HL-60 (cell line): ENCODE data around the gene DNM3.

Source experiments
- DNase-seq, 2 experiments: peaks; one replicate each; pipeline ENCODE4 v3.0.0-alpha.2; 2010 to 2020; ENCODE audit warnings: low read depth in 1 of 2, low spot score in 1 of 2
- H3K27ac ChIP-seq: fragments of 250-450 bp; sonication (Bioruptor Pico); replicated peaks from 2 replicates; pipeline ENCODE4 v1.5.1; 2020; ENCODE audit warnings: mild to moderate bottlenecking, moderate library complexity
- H3K27me3 ChIP-seq: fragments of 250-450 bp; sonication (Bioruptor Pico); 2 replicates; pipeline ENCODE4 v1.5.1; 2021; ENCODE audit warnings: mild to moderate bottlenecking, moderate library complexity; ENCODE audit not compliant: insufficient read depth, poor library complexity, severe bottlenecking
- H3K4me3 ChIP-seq: replicated peaks from 2 replicates; pipeline ENCODE4 v1.5.1; 2011; ENCODE audit warnings: mild to moderate bottlenecking, control low read depth, low read length; ENCODE audit not compliant: insufficient read depth
- CTCF ChIP-seq: IDR thresholded peaks from one replicate; pipeline ENCODE4 v1.5.1; 2011; ENCODE audit warnings: low read length, control low read depth, inconsistent platforms; ENCODE audit not compliant: insufficient read depth
- GABPA ChIP-seq: IDR thresholded peaks from 2 replicates; pipeline ENCODE4 v1.6.1; 2012; ENCODE audit warnings: low read depth
- POLR2AphosphoS5 ChIP-seq: IDR thresholded peaks from 2 replicates; pipeline ENCODE4 v1.6.1; 2012; ENCODE audit warnings: low read depth
- REST ChIP-seq: IDR thresholded peaks from 2 replicates; pipeline ENCODE4 v1.6.1; 2012; ENCODE audit warnings: low read depth; ENCODE audit not compliant: insufficient replicate concordance
- SPI1 ChIP-seq: IDR thresholded peaks from 2 replicates; pipeline ENCODE4 v1.6.1; 2012; ENCODE audit warnings: low read depth, mild to moderate bottlenecking, borderline replicate concordance

Gene DNM3

GRCh38 chr1:171983584-171983983 lies 142.3 kb downstream of the DNM3 start:
- DNase-seq, result no peak
- Histone ChIP-seq H3K4me3 (no peak overlapping the region), H3K27ac (no peak overlapping the region), H3K27me3 (no peaks in the 10 kb centered on the region)
- TF ChIP-seq CTCF, result no peak
- TF ChIP-seq SPI1, result no peak
- no peak for TF ChIP-seq GABPA
- no peak for TF ChIP-seq REST
- no peak for TF ChIP-seq POLR2AphosphoS5

GRCh38 chr1:171984262-171984661 lies 143.0 kb downstream of the DNM3 start:
- TF ChIP-seq POLR2AphosphoS5 (no peak), SPI1 (no peak), GABPA (no peak), CTCF (no peak), REST (no peak)
- Histone ChIP-seq H3K27ac (no peak overlapping the region), H3K27me3 (no peaks in the 10 kb centered on the region), H3K4me3 (no peak overlapping the region)
- no peak for DNase-seq

- peak; percentile 4 to 10 for DNase-seq
- TF ChIP-seq POLR2AphosphoS5, result no peak
- TF ChIP-seq CTCF, result peak; percentile 53
- Histone ChIP-seq H3K27me3 (no peaks in the 10 kb centered on the region), H3K4me3 (no peak overlapping the region), H3K27ac (no peak overlapping the region)
These were observed 143.7 kb downstream of the DNM3 start for GRCh38 chr1:171984850-171985485.

- no peak overlapping the region for H3K4me3 ChIP-seq
These were observed 144.3 kb downstream of the DNM3 start for GRCh38 chr1:171985639-171986038.

More at GRCh38 chr1:171985639-171986038, 144.3 kb downstream of the DNM3 start:
- Histone ChIP-seq H3K27me3 (no peaks in the 10 kb centered on the region), H3K27ac (no peak overlapping the region)
- TF ChIP-seq CTCF, result no peak
- TF ChIP-seq REST, result no peak
- no peak for TF ChIP-seq POLR2AphosphoS5
- no peak for TF ChIP-seq GABPA
- TF ChIP-seq SPI1, result no peak
- no peak for DNase-seq
